HG03159 (cell line): ENCODE measurements around the gene GLYR1.

Source experiments
- ATAC-seq: cut with Tn5 transposase; IDR thresholded peaks from one replicate; pipeline ENCODE4 v1.9.1; 2021; ENCODE audit warnings: mild to moderate bottlenecking, moderate library complexity; ENCODE audit not compliant: unreplicated experiment

GLYR1 gene

DNA sequence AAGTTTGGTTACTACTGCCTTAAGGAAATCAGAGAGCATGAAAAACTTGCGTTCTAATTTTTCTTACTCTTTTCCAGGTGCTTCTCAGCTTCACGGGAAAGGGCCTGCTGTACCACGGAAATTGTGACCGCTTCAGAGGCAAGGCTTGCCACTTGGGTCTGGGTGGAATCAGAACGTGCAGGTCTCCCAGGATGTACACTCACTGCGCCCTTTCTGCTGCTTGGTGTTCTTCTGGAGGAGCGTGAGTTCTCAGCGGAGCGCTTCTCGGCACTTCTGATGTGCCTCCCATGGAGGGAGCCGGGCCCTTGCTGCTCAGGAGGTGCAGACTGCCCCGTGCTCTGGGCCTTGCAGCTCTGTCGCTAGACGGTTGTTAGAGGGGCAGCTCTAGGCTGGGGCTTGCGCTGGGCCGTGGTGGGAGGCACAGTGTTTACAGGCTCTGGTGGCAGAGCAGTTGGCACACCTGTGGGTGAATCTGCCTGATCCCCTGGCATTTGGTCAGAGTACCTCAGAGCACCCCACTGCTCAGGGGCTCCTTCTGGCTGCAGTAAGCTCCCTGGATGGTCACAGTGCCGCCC lies 33.0 kb upstream of the GLYR1 start:
- ATAC-seq: no peak

DNA sequence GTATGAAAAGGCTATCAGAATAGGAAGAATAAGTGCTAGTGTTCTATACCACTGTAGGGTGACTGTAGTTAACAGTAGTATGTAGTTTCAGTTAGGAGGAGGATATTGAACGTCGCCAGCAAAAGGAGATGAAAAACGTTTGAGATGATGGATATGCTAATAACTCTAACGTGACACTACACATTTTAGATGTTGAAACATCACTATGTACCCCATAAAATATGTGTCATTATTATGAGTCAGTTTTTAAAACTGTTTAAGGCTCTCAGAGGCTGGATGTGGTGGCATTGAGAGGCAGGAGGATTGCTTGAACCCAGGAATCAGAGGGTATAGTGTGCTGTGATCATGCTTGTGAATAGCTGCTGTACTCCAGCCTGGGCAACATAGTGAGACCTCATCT lies 32.0 kb upstream of the GLYR1 start:
- ATAC-seq: no peak

DNA sequence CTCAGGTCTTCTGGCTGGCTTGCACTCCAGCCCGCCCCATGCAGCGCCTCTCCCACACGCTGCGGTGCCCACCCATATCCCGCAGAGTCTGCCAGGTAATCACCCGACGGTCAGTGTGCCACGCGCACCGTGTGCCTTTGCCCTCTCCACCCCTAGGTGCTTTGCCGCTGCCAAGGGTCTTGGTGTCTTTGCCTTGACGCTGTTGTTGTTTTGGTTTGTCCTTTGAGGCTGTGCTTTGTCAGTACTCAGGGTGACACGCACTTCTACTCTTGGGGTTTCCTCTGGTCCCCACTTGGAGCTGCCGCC lies 30.2 kb upstream of the GLYR1 start:
- no peak for ATAC-seq

DNA sequence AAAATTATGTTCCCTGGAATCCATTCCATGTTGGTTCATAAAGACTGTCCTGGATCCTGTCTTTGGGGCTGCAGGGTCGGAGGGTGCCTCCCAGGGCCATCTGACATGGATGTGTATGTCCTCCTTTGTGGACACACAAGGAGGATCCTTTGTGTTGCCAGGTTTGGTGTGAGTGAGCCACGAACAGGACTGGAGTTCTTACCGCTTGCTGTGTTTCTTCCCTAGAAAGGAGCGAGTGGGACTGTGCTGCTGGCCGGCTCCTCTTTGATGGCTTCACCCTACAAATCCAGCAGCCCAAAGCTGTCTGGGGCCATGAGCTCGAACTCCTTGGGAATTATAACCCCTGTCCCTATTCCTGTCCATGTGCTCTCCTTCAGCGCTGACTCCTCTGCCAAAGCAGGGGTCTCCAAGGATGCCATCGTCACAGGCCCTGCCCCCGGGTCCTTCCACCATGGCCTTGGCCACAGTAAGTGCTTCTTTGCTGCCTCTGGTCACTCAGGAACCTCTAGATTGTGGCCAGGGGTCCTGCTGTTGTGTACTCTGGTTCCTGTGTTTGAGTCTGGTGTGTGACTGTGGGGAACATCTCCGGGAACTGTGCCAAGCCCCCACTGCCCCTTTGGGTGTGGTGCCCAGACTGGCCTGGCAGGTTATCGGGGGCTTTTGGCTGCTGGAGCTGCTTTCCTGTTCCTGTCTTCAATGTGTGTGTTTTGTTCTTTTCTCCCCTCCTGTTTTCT lies 29.7 kb upstream of the GLYR1 start:
- no peak for ATAC-seq

DNA sequence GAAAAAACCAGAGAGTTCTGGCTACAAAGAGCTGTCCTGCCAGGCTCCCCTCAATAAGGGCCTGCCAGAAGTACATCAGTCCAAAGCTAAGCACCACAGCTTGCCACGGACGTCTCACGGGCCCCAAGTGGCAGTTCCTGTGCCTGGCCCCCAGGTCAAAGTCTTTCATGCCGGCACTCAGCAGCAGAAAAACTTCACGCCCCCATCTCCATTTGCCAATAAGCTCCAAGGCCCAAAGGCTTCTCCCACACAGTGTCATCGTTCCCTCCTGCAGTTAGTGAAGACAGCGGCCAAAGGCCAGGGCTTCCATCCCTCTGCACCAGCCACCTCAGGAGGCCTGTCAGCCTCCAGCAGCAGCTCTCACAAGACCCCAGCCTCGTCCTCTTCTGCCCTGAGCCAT lies 27.6 kb upstream of the GLYR1 start:
- no peak for ATAC-seq

DNA sequence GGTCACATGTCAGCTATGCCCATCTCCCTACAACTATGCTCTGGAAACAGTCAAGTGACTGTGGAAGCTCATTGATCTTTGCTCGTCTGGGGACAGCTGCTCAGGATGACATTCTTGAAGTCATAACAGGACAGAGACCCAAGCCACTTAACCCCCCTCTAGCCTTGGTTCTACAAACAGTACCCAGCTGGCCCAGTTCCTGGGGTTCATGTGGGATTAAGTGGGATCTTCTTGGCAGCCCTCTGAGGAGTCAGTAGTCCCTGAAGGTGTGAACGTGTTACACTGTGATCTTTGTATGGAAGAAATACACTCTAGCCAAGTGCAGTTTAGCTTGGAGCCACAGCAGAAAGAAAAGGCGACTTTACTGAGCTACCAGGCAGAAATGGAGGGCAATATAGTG lies 26.0 kb upstream of the GLYR1 start:
- no peak for ATAC-seq

DNA sequence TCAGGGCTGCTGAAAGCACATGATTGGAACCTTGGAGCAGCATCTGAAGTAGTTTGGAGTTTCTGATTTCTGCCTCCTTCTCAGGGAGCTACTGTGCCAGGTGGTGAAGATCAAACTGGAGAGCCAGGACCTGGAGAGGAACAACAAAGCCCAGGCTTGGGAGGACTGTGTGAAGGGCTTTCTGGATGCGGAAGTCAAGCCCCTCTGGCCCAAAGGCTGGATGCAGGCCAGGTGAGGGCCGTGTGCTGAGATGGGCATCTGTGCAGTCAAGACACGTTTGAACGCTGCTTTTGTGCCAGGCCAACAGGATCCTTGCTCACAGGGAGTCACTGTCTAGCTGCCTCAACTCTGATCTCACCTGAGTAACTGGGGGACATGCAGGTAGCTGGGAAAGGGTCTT lies 24.0 kb upstream of the GLYR1 start:
- ATAC-seq: no peak

DNA sequence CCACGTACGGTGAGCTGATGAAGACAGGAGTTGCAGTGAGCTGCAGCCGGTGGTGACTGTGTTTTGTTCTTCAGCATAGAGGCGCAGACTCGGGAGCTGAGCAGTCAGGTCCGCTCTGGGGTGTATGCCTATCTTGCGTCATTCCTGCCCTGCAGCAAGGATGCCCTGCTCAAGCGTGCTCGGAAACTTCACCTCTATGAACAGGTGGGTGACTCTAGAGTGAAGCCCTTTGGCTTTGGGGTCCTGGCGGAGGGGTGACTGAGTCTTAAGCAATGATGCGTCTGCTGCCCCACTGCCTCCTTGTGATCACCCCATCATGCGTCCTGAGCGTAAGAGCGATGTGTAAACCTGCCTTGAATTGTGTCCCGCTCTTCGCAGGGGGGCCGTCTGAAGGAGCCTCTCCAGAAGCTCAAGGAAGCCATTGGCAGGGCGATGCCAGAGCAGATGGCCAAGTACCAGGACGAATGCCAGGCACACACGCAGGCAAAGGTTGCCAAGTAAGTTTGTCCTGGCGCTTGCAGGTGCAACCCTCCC lies 23.1 kb upstream of the GLYR1 start:
- ATAC-seq: no peak

DNA sequence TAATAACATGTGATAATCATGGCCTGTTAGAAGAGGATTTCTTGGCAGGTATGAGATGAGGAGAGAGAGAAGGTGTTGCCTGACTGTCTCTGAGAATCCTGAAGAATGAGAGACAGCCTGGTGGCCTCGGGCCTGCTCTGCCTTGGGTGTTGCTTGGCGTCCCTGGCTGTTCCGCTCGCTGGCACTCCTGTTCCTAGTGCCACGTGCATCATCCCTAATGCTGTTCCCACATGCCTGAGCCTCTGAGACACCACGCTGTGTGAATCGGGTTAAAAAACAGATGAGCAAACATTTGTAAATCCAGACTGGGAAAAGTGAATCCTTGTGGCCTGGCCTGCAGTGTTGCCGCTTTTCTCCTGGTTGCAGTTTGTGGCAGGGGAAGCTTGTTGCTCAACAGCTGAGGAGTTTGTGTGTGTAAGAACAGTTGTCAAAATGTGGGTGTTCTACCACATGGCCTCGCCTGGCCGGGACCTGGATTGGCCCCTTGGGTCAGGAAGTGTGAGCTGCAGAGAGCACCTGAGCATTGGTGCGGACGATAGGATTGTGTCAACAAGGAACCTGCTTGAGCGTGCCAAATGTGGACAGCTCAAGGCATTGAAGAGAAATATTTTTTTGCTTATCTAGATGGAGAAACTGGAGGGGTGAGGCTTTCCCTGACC lies 22.2 kb upstream of the GLYR1 start:
- no peak for ATAC-seq

DNA sequence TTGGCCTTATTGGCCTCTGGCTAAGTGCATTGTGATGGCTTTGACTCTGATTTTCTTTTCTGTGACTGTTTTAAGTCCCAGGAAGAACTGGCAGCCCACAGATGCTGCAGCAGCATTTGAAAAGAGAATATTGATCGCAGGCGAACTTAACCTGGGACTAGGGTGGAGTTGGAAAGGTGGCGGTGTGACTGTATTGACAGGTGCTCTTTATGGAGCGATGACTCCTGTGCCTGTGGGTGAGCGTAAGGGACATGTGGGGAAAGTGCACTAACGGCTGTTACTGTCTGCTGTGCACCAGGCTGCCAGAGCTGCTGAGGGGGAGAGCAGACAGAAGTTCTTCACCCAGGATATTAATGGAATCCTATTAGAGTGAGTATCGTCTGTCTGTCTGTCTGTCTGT lies 21.4 kb upstream of the GLYR1 start:
- ATAC-seq: no peak

DNA sequence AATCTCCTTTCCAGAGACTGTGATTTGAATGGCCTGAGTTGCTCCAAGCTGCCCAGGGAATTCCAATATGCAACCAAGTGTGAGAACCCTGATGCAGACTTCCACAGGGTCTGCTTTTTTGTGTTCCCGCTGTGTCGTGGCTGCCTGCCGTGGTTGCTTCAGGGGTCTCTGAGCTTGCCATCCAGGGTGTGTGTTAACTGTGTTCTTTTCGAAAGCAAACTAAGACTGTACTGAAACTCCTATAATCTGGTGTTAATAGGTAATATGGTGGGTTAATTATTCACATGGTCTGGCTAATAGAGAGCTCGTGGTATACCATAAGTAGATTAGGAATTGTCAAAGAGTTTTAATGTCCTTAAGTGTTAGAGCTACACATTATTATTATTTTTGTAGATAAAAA lies 20.9 kb upstream of the GLYR1 start:
- ATAC-seq: no peak

DNA sequence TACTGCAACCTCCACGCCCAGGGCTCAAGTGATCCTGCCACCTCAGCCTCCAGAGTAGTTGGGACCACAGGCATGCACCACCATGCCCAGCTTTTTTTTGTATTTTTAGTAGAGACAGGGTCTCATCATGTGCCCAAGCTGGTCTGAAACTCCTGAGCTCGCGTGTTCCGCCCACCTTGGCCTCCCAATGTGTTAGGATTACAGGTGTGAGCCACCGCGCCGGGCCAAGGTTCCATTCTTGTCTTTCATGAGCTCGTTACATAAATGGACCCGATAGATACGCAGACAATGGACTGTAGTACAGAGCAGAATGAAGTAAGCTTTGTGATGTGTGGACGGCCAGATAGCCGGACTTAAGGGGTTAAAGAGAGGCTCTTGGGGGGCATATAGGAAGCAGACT lies 19.5 kb upstream of the GLYR1 start:
- no peak for ATAC-seq

DNA sequence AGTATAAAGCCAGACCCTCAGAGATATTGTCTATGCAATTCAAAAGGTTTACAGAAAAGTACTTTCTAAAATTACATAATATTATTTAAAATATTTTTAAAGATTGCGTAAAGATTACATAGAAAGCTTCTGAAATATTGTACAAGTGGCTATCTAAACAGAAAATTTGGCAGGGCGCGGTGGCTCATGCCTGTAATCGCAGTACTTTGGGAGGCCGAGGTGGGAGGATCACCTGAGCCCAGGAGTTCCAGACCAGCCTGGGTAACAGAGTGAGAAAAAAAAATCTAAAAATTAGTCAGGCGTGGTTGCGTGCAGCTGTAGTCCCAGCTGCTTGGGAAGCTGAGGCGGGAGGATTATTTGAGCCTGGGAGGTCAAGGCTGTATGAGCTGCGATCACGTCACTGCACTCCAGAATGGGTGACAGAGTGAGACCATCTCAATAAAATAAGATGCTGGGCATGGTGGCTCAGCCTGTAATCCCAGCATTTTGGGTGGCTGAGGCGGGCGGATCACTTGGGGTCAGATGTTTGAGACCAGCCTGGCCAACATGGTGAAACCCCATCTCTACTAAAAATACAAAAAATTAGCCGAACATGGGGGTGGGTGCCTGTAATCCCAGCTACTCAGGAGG lies 18.3 kb upstream of the GLYR1 start:
- no peak for ATAC-seq

DNA sequence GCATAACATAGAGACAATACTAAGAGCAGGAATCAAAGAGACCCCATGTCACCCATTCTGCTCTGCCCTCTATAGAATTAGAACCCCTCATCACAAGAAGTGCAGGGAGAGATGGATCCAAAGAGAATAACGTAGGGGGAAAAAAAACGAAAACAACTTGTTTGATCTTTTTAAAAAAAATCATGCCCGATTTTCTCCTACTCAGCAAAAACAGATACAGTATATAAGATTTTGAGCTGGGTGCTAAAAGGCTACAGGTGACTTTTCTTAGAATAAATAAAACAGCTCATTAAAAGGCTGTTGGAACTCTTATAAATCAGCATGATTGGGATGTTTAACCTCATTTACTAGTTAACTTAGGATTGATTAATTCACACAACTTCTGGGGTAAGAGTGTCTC lies 17.6 kb upstream of the GLYR1 start:
- no peak for ATAC-seq

DNA sequence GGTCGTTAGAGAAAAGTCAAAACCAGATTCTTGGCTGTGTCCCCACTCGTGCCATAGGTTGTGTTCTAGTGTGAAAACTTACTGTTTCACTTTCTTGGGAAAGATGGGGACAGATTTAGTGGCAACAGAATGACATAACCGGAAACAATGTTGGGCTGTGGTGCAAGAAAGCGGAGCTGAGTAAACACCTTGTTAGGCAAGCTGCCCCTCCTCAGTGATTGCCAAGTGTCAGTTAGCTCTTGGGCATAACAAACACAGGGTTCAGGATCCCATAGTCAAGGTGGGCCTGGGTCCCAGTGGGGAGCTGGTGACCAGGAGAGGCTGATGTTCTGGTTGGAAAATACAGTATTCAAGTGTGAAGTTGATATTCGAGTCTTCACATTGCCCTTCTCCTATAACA lies 15.6 kb upstream of the GLYR1 start:
- ATAC-seq: no peak

DNA sequence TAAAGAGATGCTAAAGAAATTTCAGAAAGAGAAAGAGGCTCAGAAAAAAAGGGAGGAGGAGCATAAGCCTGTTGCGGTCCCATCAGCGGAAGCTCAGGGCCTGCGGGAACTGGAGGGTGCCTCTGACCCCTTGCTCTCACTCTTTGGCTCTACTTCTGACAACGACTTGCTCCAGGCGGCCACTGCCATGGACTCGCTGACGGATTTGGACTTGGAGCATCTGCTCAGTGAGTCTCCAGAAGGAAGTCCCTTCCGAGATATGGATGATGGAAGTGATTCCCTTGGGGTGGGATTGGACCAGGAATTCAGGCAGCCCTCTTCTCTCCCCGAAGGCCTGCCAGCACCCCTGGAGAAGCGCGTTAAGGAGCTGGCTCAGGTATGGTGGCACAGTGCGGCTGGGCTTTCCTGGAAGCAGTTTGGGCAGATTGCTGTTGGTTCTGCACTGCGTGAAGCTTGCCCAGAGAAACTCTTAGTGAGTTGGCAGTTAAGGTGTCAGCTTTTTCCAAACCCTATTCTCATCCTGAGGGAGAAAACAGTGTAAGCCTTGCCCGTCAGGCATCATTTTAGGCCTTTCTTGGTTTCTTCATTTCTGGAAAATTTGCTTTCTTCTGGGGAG lies 13.7 kb upstream of the GLYR1 start:
- no peak for ATAC-seq

DNA sequence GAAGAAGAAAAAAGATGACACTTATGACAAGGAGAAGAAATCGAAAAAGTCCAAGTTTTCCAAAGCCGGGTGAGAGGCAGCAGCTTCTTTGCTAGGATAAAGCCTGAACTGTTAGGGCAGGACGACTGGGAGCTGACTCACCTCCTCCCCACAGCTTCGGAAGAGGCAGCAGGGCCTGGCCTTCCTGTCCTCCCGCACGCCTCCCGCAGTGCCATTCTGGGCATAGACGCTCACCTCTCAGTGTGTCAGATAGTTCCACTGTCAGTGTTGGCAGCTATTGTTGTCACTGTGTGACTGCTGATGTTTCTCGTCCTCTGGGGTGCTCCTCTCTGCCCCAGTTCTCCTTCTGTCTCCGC lies 12.8 kb upstream of the GLYR1 start:
- ATAC-seq: no peak

DNA sequence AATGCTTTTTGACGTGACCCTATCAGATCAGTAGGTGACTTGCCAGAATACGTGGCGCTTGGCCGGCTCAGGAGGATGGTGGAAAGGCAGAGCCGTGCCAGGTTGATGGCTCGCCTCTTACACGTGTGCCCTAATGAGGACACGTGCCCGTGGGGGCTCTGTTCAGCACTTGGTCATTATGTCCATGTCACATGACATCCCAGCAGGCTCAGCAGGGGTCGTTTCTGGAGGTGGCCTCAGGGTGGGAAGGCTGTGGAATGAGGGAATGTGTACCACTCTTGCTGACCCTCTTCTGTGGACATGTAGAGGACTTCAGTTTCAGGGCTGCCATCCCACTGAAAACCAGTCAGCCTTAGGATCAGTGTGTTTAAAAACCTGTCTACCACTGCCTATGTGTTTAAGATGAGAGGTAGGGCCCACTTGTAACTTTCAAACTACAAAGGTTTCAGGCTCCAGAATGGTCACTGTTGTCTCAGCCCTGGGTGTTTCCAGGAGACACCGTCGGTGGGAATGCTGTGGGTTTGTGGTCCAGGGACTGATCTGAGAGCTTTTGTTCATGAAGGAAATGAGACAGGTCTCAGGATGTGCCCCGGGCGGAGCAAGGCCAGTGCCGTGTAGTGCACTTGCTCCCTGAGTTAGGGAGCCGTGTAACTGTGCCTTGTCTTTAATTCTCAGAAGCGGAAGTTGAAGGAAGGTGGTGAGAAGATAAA lies 12.3 kb upstream of the GLYR1 start:
- ATAC-seq: no peak

DNA sequence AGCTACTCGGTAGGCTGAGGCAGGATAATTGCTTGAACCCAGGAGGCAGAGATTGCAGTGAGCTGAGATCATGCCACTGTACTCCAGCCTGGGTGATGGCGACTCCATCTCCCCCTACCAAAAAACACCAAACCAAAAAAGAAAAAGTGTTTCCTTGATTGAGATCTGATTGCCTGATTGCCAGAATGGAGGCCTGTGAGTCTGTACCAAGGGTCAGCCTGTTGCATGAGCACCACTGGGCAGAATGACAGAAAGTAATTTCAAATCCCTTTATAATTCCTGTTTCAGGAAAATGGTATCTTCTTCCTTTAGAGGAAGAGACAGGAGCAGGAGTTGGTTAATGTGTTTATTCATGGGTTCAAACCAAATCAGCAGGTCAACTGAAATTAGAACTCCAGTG lies 8.7 kb upstream of the GLYR1 start:
- ATAC-seq: no peak

DNA sequence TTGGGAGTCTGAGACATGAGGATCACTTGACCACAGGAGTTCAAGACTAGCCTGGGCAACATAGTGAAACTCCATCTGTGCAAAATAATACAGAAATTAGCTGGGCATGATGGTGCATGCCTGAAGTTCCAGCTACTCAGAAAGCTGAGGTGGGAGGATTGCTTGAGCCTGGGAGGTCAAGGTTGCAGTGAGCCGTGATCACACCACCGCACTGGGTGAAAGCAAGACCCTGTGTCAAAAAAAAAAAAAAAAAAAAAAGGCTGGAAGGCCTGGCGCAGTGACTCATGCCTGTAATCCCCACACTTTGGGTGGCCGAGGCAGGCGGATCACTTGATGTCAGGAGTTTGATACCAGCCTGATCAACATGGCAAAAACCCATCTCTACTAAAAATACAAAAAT lies 8.3 kb upstream of the GLYR1 start:
- no peak for ATAC-seq

DNA sequence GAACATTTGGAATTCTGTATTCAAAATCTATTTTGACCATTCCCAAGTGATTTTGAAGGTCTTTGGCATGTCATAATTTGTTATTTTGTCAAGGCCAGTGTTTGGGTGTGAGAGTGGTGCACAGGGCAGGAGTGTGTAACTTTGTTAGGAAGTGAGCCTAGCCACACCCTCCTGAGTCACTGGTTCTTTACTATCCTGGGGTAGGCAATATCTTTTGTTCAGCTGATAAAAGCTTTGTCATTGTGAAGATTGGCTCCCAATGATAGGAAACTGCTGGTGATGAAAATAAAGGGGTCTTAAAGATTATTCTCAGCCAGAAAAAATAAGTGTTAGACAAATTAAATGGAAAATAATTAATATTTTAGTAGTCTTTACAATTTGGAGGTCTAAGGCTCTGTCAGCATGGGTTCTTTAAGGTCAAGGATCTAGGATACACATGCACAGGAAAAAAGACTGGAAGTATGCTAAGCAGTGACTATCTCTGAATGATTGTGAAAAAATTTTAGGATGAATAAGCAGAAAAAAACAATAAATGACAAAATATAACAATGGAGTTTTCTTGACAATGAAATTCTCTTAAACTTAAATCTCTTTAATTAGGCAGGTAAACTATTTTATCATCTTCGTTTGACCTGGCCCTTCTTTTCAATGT lies 5.3 kb upstream of the GLYR1 start:
- ATAC-seq: no peak
